GM19023 (cell line): ENCODE data around the gene AK5.
"Not testable (repeated sequence)": the region's sequence is repeated elsewhere in the genome, so short reads cannot be mapped to it uniquely, and the experiment has no call there.

Source experiments
- ATAC-seq: cut with Tn5 transposase; IDR thresholded peaks from one replicate; pipeline ENCODE4 v1.9.1; 2021; ENCODE audit warnings: mild to moderate bottlenecking, moderate library complexity; ENCODE audit not compliant: unreplicated experiment

The AK5 gene

GRCh38 chr1:77283701-77284425 is 2.0 kb downstream of the AK5 start:
- ATAC-seq, result no peak

- ATAC-seq, result no peak
These were observed 5.7 kb downstream of the AK5 start for GRCh38 chr1:77287535-77287934.

GRCh38 chr1:77288275-77288674 is 6.5 kb downstream of the AK5 start:
- no peak for ATAC-seq

- ATAC-seq, result no peak
These were observed 8.8 kb downstream of the AK5 start for GRCh38 chr1:77290576-77290975.

GRCh38 chr1:77292551-77292950 is 10.7 kb downstream of the AK5 start:
- ATAC-seq, result no peak

- ATAC-seq, result no peak
These were observed 18.7 kb downstream of the AK5 start for GRCh38 chr1:77300566-77300965.

- no peak for ATAC-seq
These were observed 21.6 kb downstream of the AK5 start for GRCh38 chr1:77303387-77303786.

- no peak for ATAC-seq
These were observed 27.2 kb downstream of the AK5 start for GRCh38 chr1:77308889-77309621.

GRCh38 chr1:77310924-77311323 is 29.1 kb downstream of the AK5 start:
- no peak for ATAC-seq

GRCh38 chr1:77312364-77312763 is 30.5 kb downstream of the AK5 start:
- not testable (repeated sequence) for ATAC-seq

GRCh38 chr1:77313491-77313890 is 31.7 kb downstream of the AK5 start:
- ATAC-seq, result no peak

- no peak for ATAC-seq
These were observed 34.2 kb downstream of the AK5 start for GRCh38 chr1:77316006-77316405.

- no peak for ATAC-seq
These were observed 35.1 kb downstream of the AK5 start for GRCh38 chr1:77316966-77317365.

GRCh38 chr1:77319036-77319705 is 37.4 kb downstream of the AK5 start:
- no peak for ATAC-seq

- no peak for ATAC-seq
These were observed 40.5 kb downstream of the AK5 start for GRCh38 chr1:77322061-77322900.

- no peak for ATAC-seq
These were observed 51.7 kb downstream of the AK5 start for GRCh38 chr1:77333501-77333900.

GRCh38 chr1:77336729-77337128 is 54.9 kb downstream of the AK5 start:
- ATAC-seq, result no peak

GRCh38 chr1:77339326-77339725 is 57.5 kb downstream of the AK5 start:
- no peak for ATAC-seq

- no peak for ATAC-seq
These were observed 59.4 kb downstream of the AK5 start for GRCh38 chr1:77341195-77341594.

GRCh38 chr1:77342745-77343144 is 60.9 kb downstream of the AK5 start:
- no peak for ATAC-seq

GRCh38 chr1:77347646-77348045 is 65.8 kb downstream of the AK5 start:
- ATAC-seq, result no peak
